GM23248 (cell line): ENCODE results near the gene DHRS12. TPM values are rescaled to one million over a fixed set of nuclear protein-coding genes. Genes with fewer than 3 reads are reported as not detected.
A peak's percentile ranks its signal among the peaks of the same experiment; 100 is the strongest.

Experiments
- DNase-seq: peaks from one replicate; pipeline ENCODE4 v3.0.0-alpha.2; 2015
- H2AFZ ChIP-seq: fragments of 200-600 bp; sonication (generic); 2 replicates; pipeline ENCODE4 v1.6.1; 2016; ENCODE audit warnings: antibody characterized with exemption
- H3F3A ChIP-seq: fragments of 200-600 bp; sonication (generic); 2 replicates; pipeline ENCODE4 v1.6.1; 2016; ENCODE audit warnings: mild to moderate bottlenecking, antibody characterized with exemption, mixed run types; ENCODE audit not compliant: insufficient read depth
- H3K27ac ChIP-seq: fragments of 200-600 bp; sonication (generic); 2 replicates; pipeline ENCODE4 v1.5.1; 2016; ENCODE audit warnings: mild to moderate bottlenecking
- H3K27me3 ChIP-seq: fragments of 200-600 bp; sonication (generic); replicated peaks from 2 replicates; pipeline ENCODE4 v1.6.1; 2016; ENCODE audit warnings: mild to moderate bottlenecking; ENCODE audit not compliant: insufficient read depth
- H3K36me3 ChIP-seq: fragments of 200-600 bp; sonication (generic); 2 replicates; pipeline ENCODE4 v1.6.1; 2016; ENCODE audit warnings: low read depth, mild to moderate bottlenecking
- H3K4me1 ChIP-seq: fragments of 200-600 bp; sonication (generic); 2 replicates; pipeline ENCODE4 v1.6.1; 2016; ENCODE audit warnings: mild to moderate bottlenecking; ENCODE audit not compliant: insufficient read depth
- H3K4me2 ChIP-seq: fragments of 200-600 bp; sonication (generic); one replicate; pipeline ENCODE4 v1.6.1; 2016; ENCODE audit warnings: mild to moderate bottlenecking; ENCODE audit not compliant: unreplicated experiment
- H3K4me3 ChIP-seq: fragments of 200-600 bp; sonication (generic); 2 replicates; pipeline ENCODE4 v1.5.1; 2016; ENCODE audit warnings: mild to moderate bottlenecking
- H3K79me2 ChIP-seq: fragments of 200-600 bp; sonication (generic); 2 replicates; pipeline ENCODE4 v1.6.1; 2016; ENCODE audit warnings: mild to moderate bottlenecking; ENCODE audit not compliant: insufficient read depth
- H3K9ac ChIP-seq: fragments of 200-600 bp; sonication (generic); 2 replicates; pipeline ENCODE4 v1.6.1; 2016; ENCODE audit warnings: mild to moderate bottlenecking
- H3K9me2 ChIP-seq: fragments of 200-600 bp; sonication (generic); 2 replicates; pipeline ENCODE4 v1.6.1; 2016; ENCODE audit warnings: mixed run types, mild to moderate bottlenecking, moderate library complexity; ENCODE audit not compliant: insufficient read depth
- H3K9me3 ChIP-seq: fragments of 200-600 bp; sonication (generic); one replicate; pipeline ENCODE4 v1.6.1; 2017; ENCODE audit warnings: low read depth
- H4K20me1 ChIP-seq: fragments of 200-600 bp; sonication (generic); 2 replicates; pipeline ENCODE4 v1.6.0; 2016; ENCODE audit not compliant: insufficient read depth
- EZH2 ChIP-seq: fragments of 200-600 bp; sonication (generic); IDR thresholded peaks from 2 replicates; pipeline ENCODE4 v1.6.1; 2018; ENCODE audit warnings: antibody characterized with exemption, mild to moderate bottlenecking; ENCODE audit not compliant: insufficient read depth, poor library complexity, severe bottlenecking
- EZH2phosphoT487 ChIP-seq: fragments of 200-600 bp; sonication (generic); IDR thresholded peaks from 2 replicates; pipeline ENCODE4 v1.6.1; 2018; ENCODE audit warnings: antibody characterized with exemption, moderate library complexity, mild to moderate bottlenecking, low read depth; ENCODE audit not compliant: insufficient read depth
- WGBS, 2 experiments: methylation state at CpG; one replicate each; pipeline ENCODE4 v1.1.6; 2015 to 2017; ENCODE audit warnings: low lambda C conversion rate in 2 of 2, low coverage in 1 of 2; ENCODE audit errors: missing lambda C conversion rate in 2 of 2; 5-methylcytosine and 5-hydroxymethylcytosine counted together
- in situ Hi-C: fragments of 300-500 bp; cut with MboI; formaldehyde crosslinking; loops from 2 replicates; pipeline ENCODE4 v1.15.0; 2020
- polyA plus RNA-seq: library from polyadenylated mRNA; unstranded; fragments of >200 nt; fragmentation: Nextera tagmentation; extraction: Ambion mirVana; gene quantifications from 2 replicates; pipeline ENCODE4 v1.2.1, GENCODE V29; 2016
- total RNA-seq: library from RNA; depleted of rRNA; stranded (reverse); fragments of >200 nt; shearing (Covaris generic); gene quantifications from 2 replicates; pipeline ENCODE4 v1.2.3, GENCODE V29; 2014

DHRS12 gene
- total and polyA plus RNA-seq, 2 experiments from 2014 or later: 5.7 to 13.3 TPM

GRCh38 chr13:51811046-51811445 lies 7.1 kb upstream of the DHRS12 start:
- no peaks in the 10 kb centered on the region for H3F3A ChIP-seq
- no peak overlapping the region for H2AFZ ChIP-seq
- peaks cover 8% of the 10 kb centered on the region; the same call in 1 of the 2 replicates for H3K27me3 ChIP-seq
- no peak overlapping the region for H3K27ac ChIP-seq
- H3K36me3 ChIP-seq: no peaks in the 10 kb centered on the region
- H3K79me2 ChIP-seq: no peaks in the 10 kb centered on the region
- no peak overlapping the region for H3K4me2 ChIP-seq
- DNase-seq: no peak
- H3K9me2 ChIP-seq: no peaks in the 10 kb centered on the region
- no peaks in the 10 kb centered on the region for H3K9me3 ChIP-seq
- TF ChIP-seq EZH2phosphoT487: no peak
- no peak overlapping the region for H3K9ac ChIP-seq
- in situ Hi-C loops: no loop called here
- H4K20me1 ChIP-seq: no peaks in the 10 kb centered on the region
- H3K4me3 ChIP-seq: no peak overlapping the region
- no peaks in the 10 kb centered on the region for H3K4me1 ChIP-seq
- 76 to 77% methylated on average over 12 of the region's 12 CpGs for WGBS, 2 experiments

GRCh38 chr13:51808811-51809210 lies 4.8 kb upstream of the DHRS12 start:
- Histone ChIP-seq H3F3A (peaks cover 3% of the 10 kb centered on the region; the same call in 1 of the 2 replicates), H3K36me3 (no peaks in the 10 kb centered on the region), H3K9ac (no peak overlapping the region), H3K79me2 (no peaks in the 10 kb centered on the region), H2AFZ (no peak overlapping the region), H3K4me3 (no peak overlapping the region), H3K27ac (no peak overlapping the region), H3K9me3 (no peaks in the 10 kb centered on the region), H3K4me1 (no peaks in the 10 kb centered on the region), H3K27me3 (no peaks in the 10 kb centered on the region), H3K9me2 (no peaks in the 10 kb centered on the region), H3K4me2 (no peak overlapping the region), H4K20me1 (no peaks in the 10 kb centered on the region)
- in situ Hi-C loops: no loop called here
- no peak for TF ChIP-seq EZH2
- no peak for TF ChIP-seq EZH2phosphoT487
- no peak for DNase-seq

- 72% methylated on average over 5 of the region's 5 CpGs for WGBS, 2 experiments
Measured at GRCh38 chr13:51807041-51807440, 3.1 kb upstream of the DHRS12 start.

GRCh38 chr13:51806566-51806965 lies 2.6 kb upstream of the DHRS12 start:
- Histone ChIP-seq H3K4me3 (no peak overlapping the region), H3K36me3 (no peaks in the 10 kb centered on the region), H3K4me2 (no peak overlapping the region), H3K4me1 (peaks cover 17% of the 10 kb centered on the region), H3K79me2 (no peaks in the 10 kb centered on the region), H3K27ac (no peak overlapping the region), H3K9ac (no peak overlapping the region), H3K9me2 (no peaks in the 10 kb centered on the region), H4K20me1 (no peaks in the 10 kb centered on the region), H3F3A (peaks cover 19% of the 10 kb centered on the region), H3K27me3 (no peaks in the 10 kb centered on the region), H2AFZ (no peak overlapping the region), H3K9me3 (no peaks in the 10 kb centered on the region)
- DNase-seq: peak; percentile 57
- in situ Hi-C loops: no loop called here
- no peak for TF ChIP-seq EZH2
- TF ChIP-seq EZH2phosphoT487: no peak
- WGBS, 2 experiments: 45 to 65% methylated on average over 2 of the region's 2 CpGs

More at GRCh38 chr13:51807041-51807440, 3.1 kb upstream of the DHRS12 start:
- Histone ChIP-seq H3K79me2 (no peaks in the 10 kb centered on the region), H3K9me3 (no peaks in the 10 kb centered on the region), H2AFZ (no peak overlapping the region), H3F3A (peaks cover 14% of the 10 kb centered on the region), H3K4me3 (no peak overlapping the region), H3K4me2 (no peak overlapping the region), H3K36me3 (no peaks in the 10 kb centered on the region), H3K27ac (no peak overlapping the region), H3K9ac (no peak overlapping the region), H3K9me2 (no peaks in the 10 kb centered on the region), H3K4me1 (peaks cover 14% of the 10 kb centered on the region), H3K27me3 (no peaks in the 10 kb centered on the region), H4K20me1 (no peaks in the 10 kb centered on the region)
- no peak for DNase-seq
- TF ChIP-seq EZH2 (no peak), EZH2phosphoT487 (no peak)
- in situ Hi-C loops: no loop called here

- Histone ChIP-seq H3K27ac (no peak overlapping the region), H3K4me3 (no peak overlapping the region), H3K9me3 (no peaks in the 10 kb centered on the region), H3K9ac (no peak overlapping the region), H3K4me1 (peaks cover 17% of the 10 kb centered on the region), H4K20me1 (no peaks in the 10 kb centered on the region), H3K79me2 (no peaks in the 10 kb centered on the region), H2AFZ (no peak overlapping the region), H3F3A (peaks cover 25% of the 10 kb centered on the region), H3K9me2 (no peaks in the 10 kb centered on the region), H3K36me3 (no peaks in the 10 kb centered on the region), H3K27me3 (no peaks in the 10 kb centered on the region), H3K4me2 (no peak overlapping the region)
- no peak for DNase-seq
- 65 to 76% methylated on average over 2 of the region's 2 CpGs for WGBS, 2 experiments
- no peak for TF ChIP-seq EZH2
- in situ Hi-C loops: no loop called here
Measured at GRCh38 chr13:51805925-51806324, 2.0 kb upstream of the DHRS12 start.
